ENCODE measurements around the gene DDX51.

DNA sequence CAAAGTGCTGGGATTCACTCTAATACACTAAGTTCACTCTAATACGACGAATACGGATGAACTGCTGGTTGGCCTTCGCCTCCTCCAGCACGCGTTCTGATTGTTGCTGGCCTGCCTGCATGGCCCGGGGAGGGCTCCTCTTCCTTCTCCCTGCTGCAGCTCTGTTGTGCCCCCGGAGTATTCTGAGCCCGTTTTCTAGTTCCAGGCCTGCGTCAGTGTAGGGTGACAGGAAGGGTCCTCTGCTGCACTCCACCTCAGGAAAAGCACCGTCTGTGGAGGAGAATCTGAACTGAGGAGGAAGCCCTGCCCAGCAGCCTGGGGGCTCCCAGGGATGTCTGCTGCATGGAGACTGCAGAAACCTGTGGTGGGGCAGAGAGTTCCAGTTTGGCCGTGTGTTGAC lies 44.4 kb downstream of the DDX51 start:
- TF ChIP-seq, protein P1, sequence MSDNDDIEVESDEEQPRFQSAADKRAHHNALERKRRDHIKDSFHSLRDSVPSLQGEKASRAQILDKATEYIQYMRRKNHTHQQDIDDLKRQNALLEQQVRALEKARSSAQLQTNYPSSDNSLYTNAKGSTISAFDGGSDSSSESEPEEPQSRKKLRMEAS (IDR thresholded peaks at IDR 0.05) = no peak
- TF ChIP-seq YY1 (IDR thresholded peaks at IDR 0.05) (no peak), CTCF (IDR thresholded peaks at IDR 0.05; ENCODE audit: low read depth, low read length, missing input control) (no peak), SP1 (IDR thresholded peaks at IDR 0.05) (no peak), NR2F2 (IDR thresholded peaks at IDR 0.05) (no peak)

All from liver (tissue), 3 donors.